Lower lobe of right lung (tissue), 2 donors: Measurements from ENCODE around the gene NT5M. TPM values are rescaled to one million over a fixed set of nuclear protein-coding genes. Genes with fewer than 3 reads are reported as not detected.

ENCODE experiments used
- ATAC-seq, 2 donors: fragments of 200-7000 bp; cut with Tn5 transposase; one replicate each; pipeline ENCODE4 v1.9.1; 2020 to 2022; ENCODE audit warnings: mild to moderate bottlenecking in 2 of 2, moderate library complexity in 2 of 2
- DNase-seq: peaks from one replicate; pipeline ENCODE4 v3.0.0-alpha.2; 2020
- H3K27ac ChIP-seq: fragments of 200-600 bp; one replicate; pipeline ENCODE4 v1.8.0; 2022
- H3K27me3 ChIP-seq: fragments of 200-600 bp; one replicate; pipeline ENCODE4 v1.8.0; 2022; ENCODE audit warnings: low read depth
- H3K36me3 ChIP-seq: fragments of 200-600 bp; one replicate; pipeline ENCODE4 v1.8.0; 2022; ENCODE audit warnings: mild to moderate bottlenecking
- H3K4me1 ChIP-seq: fragments of 200-600 bp; one replicate; pipeline ENCODE4 v1.8.0; 2022
- H3K4me3 ChIP-seq: fragments of 200-600 bp; one replicate; pipeline ENCODE4 v1.8.0; 2022; ENCODE audit warnings: mild to moderate bottlenecking
- H3K9me3 ChIP-seq: fragments of 200-600 bp; one replicate; pipeline ENCODE4 v1.8.0; 2022
- CTCF ChIP-seq: fragments of 200-600 bp; IDR thresholded peaks from one replicate; pipeline ENCODE4 v1.8.0; 2022; ENCODE audit warnings: antibody characterized with exemption, mild to moderate bottlenecking
- intact Hi-C: fragments of 100-400 bp; cut with DNase I; formaldehyde crosslinking; loops from one replicate; pipeline ENCODE4 v1.11.0; 2022
- total RNA-seq: library from RNA; stranded (reverse); fragmentation: NEBNext Ultra II Directional; extraction: Animal tissue kit (Norgen Biotek cat#: 25700); gene quantifications from one replicate; pipeline ENCODE4 v1.2.1, GENCODE V29; 2021
- donor health status: DM: no; HTN: yes; CAD: no; lungs with severe emphysema.

NT5M gene
- total RNA-seq, 1 donor from 2014 or later = 1.1 TPM

DNA sequence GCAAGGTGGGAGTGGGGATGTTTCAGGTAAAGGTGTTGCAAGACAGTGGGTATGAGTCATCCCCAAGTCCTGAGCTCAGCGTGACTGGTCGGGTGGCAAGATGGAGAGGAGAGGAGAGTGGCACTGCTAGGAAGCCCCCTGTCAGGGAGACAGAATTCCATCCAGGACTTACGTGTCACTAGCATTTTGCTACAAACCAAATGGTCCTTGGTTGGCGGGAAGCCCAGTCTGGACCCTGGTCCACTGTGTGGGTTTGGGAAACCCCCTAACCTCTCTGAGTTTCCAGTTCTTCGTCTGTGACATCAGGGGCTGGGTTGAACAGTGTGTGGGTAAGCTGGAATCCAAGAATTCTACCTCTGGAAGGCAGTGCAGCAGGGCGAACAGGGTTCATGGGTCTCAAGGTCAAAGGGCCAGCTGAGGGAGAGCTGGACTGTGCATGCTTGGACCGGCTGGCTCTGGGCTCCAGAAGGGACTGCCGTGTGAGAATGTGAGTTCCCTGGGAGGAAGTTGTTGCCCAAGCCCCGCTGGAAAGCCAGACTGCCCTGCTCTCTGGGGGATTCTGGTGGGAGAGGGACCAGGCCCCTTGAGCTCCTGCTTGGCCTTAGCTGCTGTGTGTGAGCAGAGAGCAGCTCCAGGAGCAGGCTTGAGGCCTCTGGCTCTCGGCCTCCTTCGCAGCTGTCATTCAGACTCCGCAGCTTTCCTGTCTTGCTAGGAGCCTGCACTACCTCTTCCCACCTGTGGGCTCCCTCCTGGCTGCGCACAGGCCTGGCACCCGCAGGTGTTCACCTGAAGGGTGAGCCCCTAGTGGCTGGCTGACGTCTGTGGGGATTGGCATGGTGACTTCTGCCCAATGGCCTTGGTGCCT is 84.6 kb downstream of the NT5M start:
- peak; percentile 49 for TF ChIP-seq CTCF

GRCh38 chr17:17388657-17389496 is 85.7 kb downstream of the NT5M start:
- ATAC-seq (peak; percentile 64 to 78), DNase-seq (no peak)
- no peak overlapping the region for H3K4me3 ChIP-seq
- no peaks in the 10 kb centered on the region for H3K27me3 ChIP-seq
- H3K36me3 ChIP-seq = no peaks in the 10 kb centered on the region
- no peak for TF ChIP-seq CTCF
- no peak overlapping the region for H3K27ac ChIP-seq
- H3K4me1 ChIP-seq = no peaks in the 10 kb centered on the region
- H3K9me3 ChIP-seq = no peaks in the 10 kb centered on the region
- intact Hi-C loops = no loop called here

More for the DNA sequence above, 84.6 kb downstream of the NT5M start:
- Histone ChIP-seq H3K4me1 (no peaks in the 10 kb centered on the region), H3K27ac (no peak overlapping the region), H3K36me3 (no peaks in the 10 kb centered on the region), H3K4me3 (no peak overlapping the region), H3K27me3 (no peaks in the 10 kb centered on the region), H3K9me3 (no peaks in the 10 kb centered on the region)
- ATAC-seq (peak; percentile 83 to 91), DNase-seq (peak; percentile 69)
- intact Hi-C loops = no loop called here

DNA sequence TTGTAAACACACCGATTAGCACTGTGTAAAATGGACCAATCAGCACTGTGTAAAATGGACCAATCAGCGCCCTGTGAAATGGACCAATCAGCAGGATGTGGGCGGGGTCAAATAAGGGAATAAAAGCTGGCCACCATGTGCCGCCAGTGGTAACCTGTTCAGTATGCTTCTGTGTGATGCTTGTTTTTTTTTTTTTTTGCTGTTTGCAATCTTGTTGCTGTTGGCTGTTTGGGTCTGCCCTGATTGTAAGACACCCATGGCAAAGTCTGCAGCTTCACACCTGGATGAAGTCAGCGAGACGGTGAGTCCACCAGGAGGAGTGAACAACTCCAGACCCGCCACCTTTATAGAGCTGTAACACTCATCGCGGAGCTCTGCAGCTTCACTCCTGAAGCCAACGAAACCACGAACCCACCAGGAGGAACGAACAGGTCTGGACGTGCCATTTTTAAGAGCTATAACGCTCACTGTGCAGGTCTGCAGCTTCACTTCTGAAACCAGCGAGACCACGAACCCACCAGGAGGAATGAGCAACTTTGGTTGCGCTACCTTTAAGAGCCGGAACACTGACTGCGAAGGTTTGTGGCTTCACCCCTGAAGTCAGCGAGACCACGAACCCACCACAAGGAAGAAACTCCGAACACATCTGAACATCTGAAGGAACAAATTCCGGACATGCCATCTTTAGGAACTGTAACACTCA is 88.6 kb downstream of the NT5M start:
- TF ChIP-seq CTCF = no peak
- DNase-seq = no peak

DNA sequence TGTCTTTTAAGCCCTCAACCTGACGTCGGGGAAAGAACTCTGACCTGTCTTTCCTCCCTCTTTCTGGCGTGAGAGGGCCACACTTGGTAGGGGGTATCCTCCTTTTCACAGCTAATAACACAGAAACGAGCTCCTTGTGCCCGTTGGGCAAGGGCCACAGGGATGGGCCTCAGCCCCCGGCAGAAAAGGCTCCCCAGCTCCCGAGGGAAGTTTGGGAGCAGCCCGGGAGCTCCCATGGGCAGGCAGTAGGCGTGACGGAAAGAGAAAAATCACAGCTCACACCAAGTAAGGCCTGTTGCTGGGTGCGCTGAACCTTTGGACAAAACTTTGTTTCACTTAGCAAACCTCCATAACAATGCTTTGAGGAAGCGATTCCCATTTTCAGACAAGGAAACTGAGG is 90.8 kb downstream of the NT5M start:
- TF ChIP-seq CTCF = no peak
- Histone ChIP-seq H3K9me3 (no peaks in the 10 kb centered on the region), H3K27me3 (no peaks in the 10 kb centered on the region), H3K27ac (no peak overlapping the region), H3K4me1 (peaks cover 11% of the 10 kb centered on the region), H3K4me3 (no peak overlapping the region), H3K36me3 (no peaks in the 10 kb centered on the region)
- DNase-seq (no peak), ATAC-seq (no peak)
- intact Hi-C loops = no loop called here

More for the DNA sequence above, 88.6 kb downstream of the NT5M start:
- Histone ChIP-seq H3K27me3 (no peaks in the 10 kb centered on the region), H3K4me3 (no peak overlapping the region), H3K9me3 (no peaks in the 10 kb centered on the region), H3K4me1 (no peaks in the 10 kb centered on the region), H3K27ac (no peak overlapping the region), H3K36me3 (no peaks in the 10 kb centered on the region)
- ATAC-seq = no peak
- intact Hi-C loops = no loop called here

DNA sequence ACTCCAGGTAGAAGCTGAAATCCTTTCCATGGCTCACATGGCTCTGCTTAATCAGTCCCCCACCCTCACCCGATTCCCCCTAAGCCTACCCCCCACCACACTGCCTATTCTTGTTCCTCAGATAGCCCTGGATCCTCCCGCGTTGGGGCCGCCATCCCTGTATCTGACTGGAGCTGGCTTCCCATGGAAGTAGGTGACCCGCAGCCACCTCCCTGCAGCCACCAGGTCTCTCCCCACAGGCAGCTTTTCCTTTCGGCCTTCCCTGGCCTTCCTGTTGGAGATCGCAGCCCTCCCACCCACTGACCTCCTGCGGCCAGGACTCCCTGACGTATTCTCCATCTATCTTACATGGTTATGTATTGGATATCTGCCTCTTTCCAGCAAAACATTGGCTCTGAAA is 91.3 kb downstream of the NT5M start:
- no peak overlapping the region for H3K27ac ChIP-seq
- intact Hi-C loops = no loop called here
- TF ChIP-seq CTCF = no peak
- no peaks in the 10 kb centered on the region for H3K9me3 ChIP-seq
- no peak for ATAC-seq
- DNase-seq = no peak
- peaks cover 16% of the 10 kb centered on the region for H3K4me1 ChIP-seq
- no peak overlapping the region for H3K4me3 ChIP-seq
- no peaks in the 10 kb centered on the region for H3K36me3 ChIP-seq
- no peaks in the 10 kb centered on the region for H3K27me3 ChIP-seq
